Measurements from ENCODE around the gene COPS7A.

Gene COPS7A

DNA sequence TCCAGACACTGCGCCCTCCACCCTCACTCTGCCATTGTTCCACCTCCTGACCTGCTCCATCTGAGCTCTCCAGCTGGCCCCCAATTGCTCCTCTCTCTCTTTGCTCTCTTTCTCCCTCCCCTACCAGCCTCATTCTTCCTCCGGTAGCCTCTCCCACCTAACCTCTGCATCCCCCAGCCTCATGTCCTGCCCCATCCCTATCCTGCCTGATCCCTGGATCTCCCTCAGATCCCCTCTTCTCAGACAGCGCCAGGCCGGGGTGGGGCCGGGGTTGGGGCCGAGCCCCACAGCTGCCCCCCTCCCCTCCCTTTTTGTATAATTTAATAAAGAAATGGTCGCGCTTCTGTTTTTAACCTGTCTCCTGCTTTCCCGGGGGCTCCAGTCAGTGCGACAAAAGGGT, 46.8 kb downstream of the COPS7A start:
- no peak for TF ChIP-seq CTCF (conservative IDR thresholded peaks at IDR 0.05; ENCODE audit: control insufficient read depth, insufficient read depth, low read depth, low read length)
- DNase-seq (ENCODE audit: low read depth) = no peak
- no peak overlapping the region for H3K4me3 ChIP-seq (ENCODE audit: control insufficient read depth, low read depth, low read length)

DNA sequence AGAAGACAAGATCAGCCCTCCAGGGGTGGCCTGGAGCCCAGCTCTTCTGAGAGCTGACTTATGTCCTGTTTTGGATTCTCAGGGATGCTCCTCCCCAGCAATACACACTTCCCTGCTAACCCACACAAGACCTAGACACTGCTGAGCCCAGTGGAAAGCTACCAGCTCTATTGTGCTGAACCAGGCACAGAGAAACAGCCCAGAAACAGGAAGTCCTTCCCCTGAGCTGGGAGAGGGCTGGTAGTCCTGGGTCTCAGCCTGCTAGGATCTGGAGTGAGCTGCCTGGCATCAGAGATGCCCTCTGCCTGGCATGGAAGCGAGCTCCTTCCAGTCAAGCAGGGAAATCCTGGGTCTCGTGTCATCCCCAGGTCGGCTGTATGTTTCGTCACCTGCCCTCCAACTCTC, 47.2 kb downstream of the COPS7A start:
- no peak overlapping the region for H3K4me3 ChIP-seq (ENCODE audit: control insufficient read depth, low read depth, low read length)
- TF ChIP-seq CTCF (conservative IDR thresholded peaks at IDR 0.05; ENCODE audit: control insufficient read depth, insufficient read depth, low read depth, low read length) = no peak
- DNase-seq (ENCODE audit: low read depth) = peak; percentile 44

DNA sequence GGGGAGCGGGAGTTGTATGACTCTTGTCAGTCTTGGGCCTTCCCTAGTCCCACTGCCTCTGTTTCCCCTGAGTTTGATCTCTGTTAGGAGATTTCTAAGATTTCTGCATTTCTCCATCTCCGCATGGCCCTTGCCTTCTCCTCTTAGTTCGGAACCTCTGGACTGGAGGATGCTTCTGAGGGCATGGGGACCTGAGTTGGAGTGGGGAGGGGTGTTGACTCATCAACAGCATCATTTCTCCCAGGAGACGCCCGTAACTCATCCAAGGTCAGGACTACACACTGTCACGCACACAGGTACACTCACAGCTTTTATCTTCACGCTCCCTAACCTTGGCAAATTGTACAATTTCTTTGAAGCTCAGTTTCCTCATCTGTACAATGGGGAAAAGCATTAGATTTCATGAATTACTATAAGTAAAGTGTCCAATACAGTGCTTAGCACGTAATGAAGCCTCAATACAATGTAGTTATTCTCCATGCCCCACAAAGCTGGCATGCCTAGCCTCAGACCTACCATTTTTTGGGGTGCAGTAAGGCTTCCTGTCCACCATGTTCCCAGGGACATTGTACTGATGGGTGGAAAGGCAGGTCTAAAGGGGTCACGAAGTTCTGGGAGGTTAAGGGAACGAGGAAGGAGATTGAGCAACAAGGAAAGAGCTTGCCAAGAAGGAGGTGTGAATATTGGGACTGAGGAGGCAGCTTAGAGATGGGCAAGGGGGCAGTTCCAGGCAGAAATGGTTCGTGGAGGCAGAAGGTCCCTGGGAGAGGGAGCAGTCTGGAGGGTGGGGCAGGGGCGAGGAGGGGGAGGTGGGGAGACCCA, 47.9 kb downstream of the COPS7A start:
- no peak for TF ChIP-seq CTCF (conservative IDR thresholded peaks at IDR 0.05; ENCODE audit: control insufficient read depth, insufficient read depth, low read depth, low read length)
- no peak overlapping the region for H3K4me3 ChIP-seq (ENCODE audit: control insufficient read depth, low read depth, low read length)
- peak; percentile 49 for DNase-seq (ENCODE audit: low read depth)

GRCh38 chr12:6772331-6772695, 48.5 kb downstream of the COPS7A start, which contains the start of gene LAG3:
Gene LAG3, plus strand, starts transcription at chr12:6772520. Its CDS starts 333 bp downstream, at chr12:6772853.
- no peak within 1 kb of the TSS for H3K4me3 ChIP-seq (ENCODE audit: control insufficient read depth, low read depth, low read length)
- no peak for DNase-seq (ENCODE audit: low read depth)
- TF ChIP-seq CTCF (conservative IDR thresholded peaks at IDR 0.05; ENCODE audit: control insufficient read depth, insufficient read depth, low read depth, low read length) = no peak

GRCh38 chr12:6772726-6773589, 49.1 kb downstream of the COPS7A start:
- TF ChIP-seq CTCF (conservative IDR thresholded peaks at IDR 0.05; ENCODE audit: control insufficient read depth, insufficient read depth, low read depth, low read length) = no peak
- no peak overlapping the region for H3K4me3 ChIP-seq (ENCODE audit: control insufficient read depth, low read depth, low read length)
- DNase-seq (ENCODE audit: low read depth) = no peak

DNA sequence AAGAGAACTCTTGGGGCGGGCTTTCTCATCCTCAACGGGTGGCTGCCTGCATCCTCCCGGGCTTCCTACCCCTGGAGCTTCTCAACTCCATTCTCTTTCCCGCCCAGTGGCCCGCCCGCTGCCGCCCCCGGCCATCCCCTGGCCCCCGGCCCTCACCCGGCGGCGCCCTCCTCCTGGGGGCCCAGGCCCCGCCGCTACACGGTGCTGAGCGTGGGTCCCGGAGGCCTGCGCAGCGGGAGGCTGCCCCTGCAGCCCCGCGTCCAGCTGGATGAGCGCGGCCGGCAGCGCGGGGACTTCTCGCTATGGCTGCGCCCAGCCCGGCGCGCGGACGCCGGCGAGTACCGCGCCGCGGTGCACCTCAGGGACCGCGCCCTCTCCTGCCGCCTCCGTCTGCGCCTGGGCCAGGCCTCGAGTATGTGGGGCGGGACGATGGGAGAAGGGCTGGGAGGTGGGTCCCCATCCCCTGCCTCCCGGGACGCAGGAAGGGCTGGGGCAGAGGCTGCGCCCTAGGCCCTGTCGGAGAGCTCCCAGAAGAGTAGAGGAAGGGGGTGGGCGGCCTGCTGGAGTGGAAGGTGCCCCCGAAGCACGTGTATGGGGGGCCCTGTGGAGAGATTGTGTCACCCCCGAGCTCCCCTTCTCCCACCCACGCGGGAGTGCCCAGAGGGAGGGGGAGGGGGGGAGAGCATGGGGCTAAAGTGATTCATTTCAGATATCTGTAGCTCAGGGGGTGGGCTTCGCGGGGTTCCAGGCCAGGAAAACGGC, 49.9 kb downstream of the COPS7A start:
- no peak overlapping the region for H3K4me3 ChIP-seq (ENCODE audit: control insufficient read depth, low read depth, low read length)

More for the DNA sequence above, 49.9 kb downstream of the COPS7A start:
- DNase-seq (ENCODE audit: low read depth) = no peak
- TF ChIP-seq CTCF (conservative IDR thresholded peaks at IDR 0.05; ENCODE audit: control insufficient read depth, insufficient read depth, low read depth, low read length) = no peak

All from fibroblast of mammary gland (primary cell).